Astrocyte (in vitro differentiated cells and primary cell): ENCODE results near the gene DAO. TPM values are rescaled to one million over a fixed set of nuclear protein-coding genes. Genes with fewer than 3 reads are reported as not detected.

Experiments
- DNase-seq: peaks from one replicate; pipeline ENCODE4 v3.0.0-alpha.2; 2010; ENCODE audit warnings: low read depth
- FAIRE-seq: peaks from 2 replicates; lab custom pipeline; 2011; peaks lifted over from hg19 to GRCh38; lab: Jason Lieb, UNC
- H2AFZ ChIP-seq: 2 replicates; pipeline ENCODE4 v1.6.0; 2012; ENCODE audit warnings: low read depth, low read length, inconsistent platforms
- H3K27ac ChIP-seq: 2 replicates; pipeline ENCODE4 v1.5.1; 2011; ENCODE audit warnings: low read depth, low read length, inconsistent platforms
- H3K27me3 ChIP-seq: 2 replicates; pipeline ENCODE4 v1.6.0; 2011; ENCODE audit warnings: low read length, inconsistent platforms; ENCODE audit not compliant: insufficient read depth
- H3K36me3 ChIP-seq: 2 replicates; pipeline ENCODE4 v1.5.1; 2011; ENCODE audit warnings: low read length, inconsistent platforms; ENCODE audit not compliant: insufficient read depth
- H3K4me1 ChIP-seq: 2 replicates; pipeline ENCODE4 v1.5.1; 2011; ENCODE audit warnings: low read length, inconsistent platforms; ENCODE audit not compliant: insufficient read depth
- H3K4me2 ChIP-seq: 2 replicates; pipeline ENCODE4 v1.6.0; 2012; ENCODE audit warnings: low read length, inconsistent platforms
- H3K4me3 ChIP-seq: 2 replicates; pipeline ENCODE4 v1.5.1; 2011; ENCODE audit warnings: low read depth, mild to moderate bottlenecking, low read length, inconsistent platforms; ENCODE audit not compliant: insufficient read depth
- H3K79me2 ChIP-seq: 2 replicates; pipeline ENCODE4 v1.6.0; 2012; ENCODE audit warnings: mild to moderate bottlenecking, low read length, inconsistent platforms; ENCODE audit not compliant: insufficient read depth
- H3K9ac ChIP-seq: 2 replicates; pipeline ENCODE4 v1.6.0; 2012; ENCODE audit warnings: mild to moderate bottlenecking, low read length, inconsistent platforms
- H3K9me3 ChIP-seq: 2 replicates; pipeline ENCODE4 v1.5.1; 2012; ENCODE audit warnings: low read depth, mild to moderate bottlenecking, low read length, inconsistent platforms; ENCODE audit not compliant: insufficient read depth
- H4K20me1 ChIP-seq: 2 replicates; pipeline ENCODE4 v1.6.0; 2012; ENCODE audit warnings: low read length, inconsistent platforms; ENCODE audit not compliant: insufficient read depth
- H3K27ac Mint-ChIP-seq: one replicate; pipeline ENCODE4 v1.8.0; 2021; ENCODE audit warnings: mild to moderate bottlenecking, mixed read lengths; ENCODE audit not compliant: unreplicated experiment
- H3K27me3 Mint-ChIP-seq: one replicate; pipeline ENCODE4 v1.8.0; 2021; ENCODE audit warnings: low read depth, mixed read lengths; ENCODE audit not compliant: unreplicated experiment
- H3K36me3 Mint-ChIP-seq: one replicate; pipeline ENCODE4 v1.8.0; 2021; ENCODE audit warnings: low read depth, mixed read lengths; ENCODE audit not compliant: unreplicated experiment
- H3K4me1 Mint-ChIP-seq: one replicate; pipeline ENCODE4 v1.8.0; 2021; ENCODE audit warnings: low read depth, mixed read lengths; ENCODE audit not compliant: unreplicated experiment
- H3K4me3 Mint-ChIP-seq: one replicate; pipeline ENCODE4 v1.8.0; 2021; ENCODE audit warnings: mild to moderate bottlenecking, moderate library complexity, mixed read lengths; ENCODE audit not compliant: unreplicated experiment
- H3K9me3 Mint-ChIP-seq: one replicate; pipeline ENCODE4 v1.8.0; 2021; ENCODE audit warnings: mild to moderate bottlenecking, mixed read lengths; ENCODE audit not compliant: unreplicated experiment
- EZH2 ChIP-seq: IDR thresholded peaks from 2 replicates; pipeline ENCODE4 v1.6.1; 2012; ENCODE audit warnings: mild to moderate bottlenecking, low read length, inconsistent platforms; ENCODE audit not compliant: insufficient read depth
- total RNA-seq: library from RNA; stranded (reverse); gene quantifications from 2 replicates; pipeline ENCODE4 v1.2.1, GENCODE V29; 2021
- TF ChIP-seq, protein P1 (sequence below): IDR thresholded peaks from 2 replicates; pipeline ENCODE4 v1.5.1; 2011; ENCODE audit warnings: low read depth, mild to moderate bottlenecking, inconsistent platforms, low read length, moderate library complexity; ENCODE audit not compliant: insufficient read depth

Gene DAO
- total RNA-seq, 1 donor from 2014 or later: not detected

GRCh38 chr12:108860443-108860842 lies 19.4 kb upstream of the DAO start:
- Mint-ChIP-seq H3K9me3 (peaks cover 8% of the 10 kb centered on the region), H3K4me3 (no peak overlapping the region), H3K27me3 (no peaks in the 10 kb centered on the region), H3K4me1 (peaks cover 19% of the 10 kb centered on the region), H3K27ac (no peak overlapping the region), H3K36me3 (peaks cover 3% of the 10 kb centered on the region)
- peaks cover 21% of the 10 kb centered on the region for H3K79me2 ChIP-seq
- no peaks in the 10 kb centered on the region for H3K27me3 ChIP-seq
- DNase-seq: no peak
- no peaks in the 10 kb centered on the region for H3K9me3 ChIP-seq
- H3K36me3 ChIP-seq: no peaks in the 10 kb centered on the region
- H3K9ac ChIP-seq: no peak overlapping the region
- TF ChIP-seq, protein P1, sequence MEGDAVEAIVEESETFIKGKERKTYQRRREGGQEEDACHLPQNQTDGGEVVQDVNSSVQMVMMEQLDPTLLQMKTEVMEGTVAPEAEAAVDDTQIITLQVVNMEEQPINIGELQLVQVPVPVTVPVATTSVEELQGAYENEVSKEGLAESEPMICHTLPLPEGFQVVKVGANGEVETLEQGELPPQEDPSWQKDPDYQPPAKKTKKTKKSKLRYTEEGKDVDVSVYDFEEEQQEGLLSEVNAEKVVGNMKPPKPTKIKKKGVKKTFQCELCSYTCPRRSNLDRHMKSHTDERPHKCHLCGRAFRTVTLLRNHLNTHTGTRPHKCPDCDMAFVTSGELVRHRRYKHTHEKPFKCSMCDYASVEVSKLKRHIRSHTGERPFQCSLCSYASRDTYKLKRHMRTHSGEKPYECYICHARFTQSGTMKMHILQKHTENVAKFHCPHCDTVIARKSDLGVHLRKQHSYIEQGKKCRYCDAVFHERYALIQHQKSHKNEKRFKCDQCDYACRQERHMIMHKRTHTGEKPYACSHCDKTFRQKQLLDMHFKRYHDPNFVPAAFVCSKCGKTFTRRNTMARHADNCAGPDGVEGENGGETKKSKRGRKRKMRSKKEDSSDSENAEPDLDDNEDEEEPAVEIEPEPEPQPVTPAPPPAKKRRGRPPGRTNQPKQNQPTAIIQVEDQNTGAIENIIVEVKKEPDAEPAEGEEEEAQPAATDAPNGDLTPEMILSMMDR: no peak
- no peak for TF ChIP-seq EZH2
- no peak overlapping the region for H3K4me2 ChIP-seq
- no peaks in the 10 kb centered on the region for H4K20me1 ChIP-seq
- no peak overlapping the region for H2AFZ ChIP-seq
- H3K4me1 ChIP-seq: peaks cover 21% of the 10 kb centered on the region
- no peak for FAIRE-seq
- H3K4me3 ChIP-seq: no peak overlapping the region
- no peak overlapping the region for H3K27ac ChIP-seq

- H4K20me1 ChIP-seq: no peaks in the 10 kb centered on the region
- TF ChIP-seq, protein P1: no peak
- TF ChIP-seq EZH2: no peak
- H3K27ac ChIP-seq: no peak overlapping the region
- Mint-ChIP-seq H3K4me1 (peaks cover 12% of the 10 kb centered on the region), H3K9me3 (peaks cover 8% of the 10 kb centered on the region), H3K4me3 (no peak overlapping the region), H3K27ac (no peak overlapping the region), H3K36me3 (peaks cover 3% of the 10 kb centered on the region), H3K27me3 (no peaks in the 10 kb centered on the region)
- no peak overlapping the region for H2AFZ ChIP-seq
- no peak for FAIRE-seq
- H3K36me3 ChIP-seq: no peaks in the 10 kb centered on the region
- H3K4me2 ChIP-seq: no peak overlapping the region
- no peaks in the 10 kb centered on the region for H3K9me3 ChIP-seq
- no peaks in the 10 kb centered on the region for H3K27me3 ChIP-seq
- H3K79me2 ChIP-seq: peaks cover 5% of the 10 kb centered on the region
- no peak overlapping the region for H3K4me3 ChIP-seq
- DNase-seq: no peak
- peaks cover 13% of the 10 kb centered on the region for H3K4me1 ChIP-seq
- no peak overlapping the region for H3K9ac ChIP-seq
These were observed 17.9 kb upstream of the DAO start for GRCh38 chr12:108861878-108862587.

DNA sequence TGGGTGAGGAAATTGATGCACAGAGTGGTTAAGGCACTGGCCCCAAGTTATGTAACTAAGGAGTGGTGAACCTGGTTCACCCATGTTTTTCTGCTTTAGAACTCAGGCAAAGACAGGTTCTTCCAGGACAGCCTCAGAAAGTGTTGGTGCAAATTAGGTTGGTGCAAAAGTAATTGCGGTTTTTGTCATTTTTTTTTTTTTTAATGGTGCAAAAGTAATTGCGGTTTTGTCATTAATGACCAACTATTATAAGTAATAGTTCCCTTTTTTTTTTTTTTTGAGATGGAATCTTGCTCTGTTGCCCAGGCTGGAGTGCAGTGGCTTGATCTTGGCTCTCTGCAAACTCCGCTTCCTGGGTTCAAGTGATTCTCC lies 17.3 kb upstream of the DAO start:
- H3K79me2 ChIP-seq: peaks cover 2% of the 10 kb centered on the region
- H3K4me3 Mint-ChIP-seq: no peak overlapping the region
- H3K4me1 ChIP-seq: peaks cover 13% of the 10 kb centered on the region
- H3K36me3 Mint-ChIP-seq: peaks cover 3% of the 10 kb centered on the region
- H3K9ac ChIP-seq: no peak overlapping the region
- no peaks in the 10 kb centered on the region for H3K27me3 Mint-ChIP-seq
- no peak for FAIRE-seq
- H2AFZ ChIP-seq: no peak overlapping the region
- H3K9me3 Mint-ChIP-seq: peaks cover 8% of the 10 kb centered on the region
- no peaks in the 10 kb centered on the region for H4K20me1 ChIP-seq
- no peak overlapping the region for H3K27ac ChIP-seq
- H3K4me3 ChIP-seq: no peak overlapping the region
- no peak overlapping the region for H3K27ac Mint-ChIP-seq
- H3K36me3 ChIP-seq: no peaks in the 10 kb centered on the region
- peaks cover 12% of the 10 kb centered on the region for H3K4me1 Mint-ChIP-seq
- no peaks in the 10 kb centered on the region for H3K27me3 ChIP-seq
- TF ChIP-seq EZH2: no peak
- TF ChIP-seq, protein P1: no peak
- H3K9me3 ChIP-seq: no peaks in the 10 kb centered on the region
- H3K4me2 ChIP-seq: no peak overlapping the region
- DNase-seq: no peak
